Measurements from ENCODE around the gene GRIP1.
A peak's percentile ranks its signal among the peaks of the same experiment; 100 is the strongest.
"Not testable (repeated sequence)": the region's sequence is repeated elsewhere in the genome, so short reads cannot be mapped to it uniquely, and the experiment has no call there.

The GRIP1 gene

GRCh38 chr12:66516561-66516960 is 162.3 kb downstream of the GRIP1 start:
- no peak for DNase-seq

- no peak for DNase-seq
Observed at GRCh38 chr12:66516133-66516532, 162.7 kb downstream of the GRIP1 start.

- no peak for DNase-seq
Observed at GRCh38 chr12:66514581-66514980, 164.3 kb downstream of the GRIP1 start.

- no peak for DNase-seq
Observed at GRCh38 chr12:66508025-66508424, 170.9 kb downstream of the GRIP1 start.

- no peak for DNase-seq
Observed at GRCh38 chr12:66503746-66504145, 175.1 kb downstream of the GRIP1 start.

GRCh38 chr12:66502911-66503310 is 176.0 kb downstream of the GRIP1 start:
- no peak for DNase-seq

- no peak for DNase-seq
Observed at GRCh38 chr12:66500841-66501240, 178.0 kb downstream of the GRIP1 start.

GRCh38 chr12:66500091-66500490 is 178.8 kb downstream of the GRIP1 start:
- no peak for DNase-seq

- DNase-seq = no peak
Observed at GRCh38 chr12:66499000-66499399, 179.9 kb downstream of the GRIP1 start.

GRCh38 chr12:66498059-66498458 is 180.8 kb downstream of the GRIP1 start:
- not testable (repeated sequence) for DNase-seq

GRCh38 chr12:66497008-66497897 is 181.6 kb downstream of the GRIP1 start:
- DNase-seq = no peak

- DNase-seq = no peak
Observed at GRCh38 chr12:66496595-66496994, 182.3 kb downstream of the GRIP1 start.

- no peak for DNase-seq
Observed at GRCh38 chr12:66495709-66496108, 183.2 kb downstream of the GRIP1 start.

- DNase-seq = no peak
Observed at GRCh38 chr12:66493819-66494218, 185.1 kb downstream of the GRIP1 start.

- DNase-seq = no peak
Observed at GRCh38 chr12:66491853-66492252, 187.0 kb downstream of the GRIP1 start.

GRCh38 chr12:66482351-66483203 is 196.3 kb downstream of the GRIP1 start:
- no peak for DNase-seq

GRCh38 chr12:66467932-66468331 is 210.9 kb downstream of the GRIP1 start:
- peak in 1 of 2 donors; percentile 1 for DNase-seq

- DNase-seq = no peak
Observed at GRCh38 chr12:66461331-66461730, 217.5 kb downstream of the GRIP1 start.

GRCh38 chr12:66459944-66460482 is 218.9 kb downstream of the GRIP1 start:
- DNase-seq = no peak

GRCh38 chr12:66456612-66457011 is 222.3 kb downstream of the GRIP1 start:
- no peak for DNase-seq

GRCh38 chr12:66453844-66454243 is 225.0 kb downstream of the GRIP1 start:
- no peak for DNase-seq

GRCh38 chr12:66453120-66453519 is 225.8 kb downstream of the GRIP1 start:
- DNase-seq = no peak

- no peak for DNase-seq
Observed at GRCh38 chr12:66449531-66449930, 229.3 kb downstream of the GRIP1 start.

- DNase-seq = no peak
Observed at GRCh38 chr12:66447643-66448042, 231.2 kb downstream of the GRIP1 start.
